GM18951 (cell line): ENCODE measurements around the gene MARCHF3.

Experiments used
- POLR2A ChIP-seq: IDR thresholded peaks from 4 replicates; pipeline ENCODE4 v1.6.1; 2011; ENCODE audit warnings: mild to moderate bottlenecking; ENCODE audit not compliant: insufficient read length, insufficient read depth; ENCODE audit errors: extremely low read depth
- in situ Hi-C: fragments of 300-500 bp; cut with MboI; formaldehyde crosslinking; loops from one replicate; pipeline ENCODE4 v1.12.0; 2022; ENCODE audit warnings: low sequenced_read_pairs, mixed read lengths, inconsistent platforms; ENCODE audit not compliant: unreplicated experiment

Gene MARCHF3

DNA sequence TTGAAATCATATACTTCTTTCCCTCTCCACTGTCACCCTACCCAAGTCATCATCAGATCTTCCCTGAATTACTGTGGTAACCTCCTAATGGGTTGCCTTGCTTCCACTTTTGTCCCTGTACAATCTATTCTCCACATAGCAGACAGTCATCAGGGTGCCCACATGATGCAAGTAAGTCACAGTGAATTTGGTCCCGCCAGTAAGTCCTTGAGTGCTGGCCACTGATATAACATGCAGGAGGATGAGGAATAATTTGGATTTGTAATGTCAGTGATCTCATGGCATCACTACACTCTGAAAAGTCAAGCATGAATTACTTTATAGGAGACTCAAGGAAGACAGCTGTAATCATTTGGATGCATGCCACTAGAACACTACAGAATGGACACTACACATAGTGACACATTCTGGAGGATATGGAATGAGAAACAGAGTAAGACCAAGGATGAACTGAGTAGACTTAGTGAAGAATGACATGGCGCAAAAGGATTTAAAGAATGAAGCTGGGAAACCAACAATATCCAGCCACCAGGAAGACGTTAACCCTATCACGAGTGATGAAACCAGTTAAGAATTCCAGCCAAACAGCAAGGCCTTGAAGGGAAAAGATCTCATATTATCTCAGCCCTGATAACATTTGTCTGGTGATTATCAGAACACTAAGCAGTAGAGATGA lies 28.6 kb downstream of the MARCHF3 start:
- in situ Hi-C loops = no loop called here
- no peak for TF ChIP-seq POLR2A

DNA sequence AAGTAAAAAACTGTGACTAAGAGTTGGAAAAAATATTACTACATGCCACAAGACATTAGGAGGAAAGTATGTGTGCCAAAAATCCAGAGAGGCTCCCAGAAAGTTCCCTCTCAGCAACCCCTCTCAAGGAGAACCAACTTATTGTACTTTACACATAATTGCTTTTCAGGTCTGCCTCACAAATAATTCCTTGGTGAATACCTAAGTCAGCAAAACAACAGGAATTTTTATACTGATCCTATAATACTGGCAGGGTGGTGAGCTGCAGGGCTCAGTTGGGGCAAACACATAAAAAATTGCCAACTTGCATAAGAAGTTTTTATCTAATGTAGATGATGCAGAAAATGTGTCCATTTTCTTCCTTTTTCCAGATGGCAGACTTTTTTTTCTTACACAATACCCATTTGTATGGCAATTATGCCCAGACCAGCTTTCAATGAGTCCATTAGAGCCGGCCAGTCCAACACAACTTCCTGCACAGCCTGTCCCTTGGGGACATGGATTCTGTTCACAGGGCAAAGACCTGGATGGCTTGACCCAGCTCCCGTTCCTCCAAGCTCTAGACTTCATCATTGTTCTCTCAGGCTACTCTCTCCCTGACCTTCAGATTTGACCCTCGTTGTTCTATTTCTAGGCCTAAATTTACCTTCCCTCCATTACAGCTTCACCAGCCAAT lies 31.3 kb downstream of the MARCHF3 start:
- in situ Hi-C loops = no loop called here
- TF ChIP-seq POLR2A = no peak

DNA sequence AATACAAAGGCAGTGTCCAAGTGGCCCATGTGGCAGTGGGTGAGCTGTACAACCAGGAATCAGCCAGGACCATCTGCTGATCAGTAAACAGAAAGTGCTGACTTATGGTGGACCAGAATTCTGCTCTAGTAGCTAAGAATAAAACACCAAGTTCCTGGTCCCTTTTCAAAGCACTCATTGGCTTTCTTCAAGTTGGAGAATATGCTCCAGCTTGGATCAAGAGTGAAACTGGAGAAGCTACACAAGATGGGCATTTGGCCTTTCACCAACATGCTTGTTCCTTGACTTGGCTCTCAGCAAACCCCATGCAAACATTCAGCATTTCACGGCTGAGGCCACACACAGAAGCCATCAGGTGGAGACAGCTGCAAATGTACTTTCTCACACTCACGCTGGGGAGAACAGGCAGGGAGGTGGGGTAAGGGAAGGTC lies 32.1 kb downstream of the MARCHF3 start:
- no peak for TF ChIP-seq POLR2A
- in situ Hi-C loops = no loop called here

DNA sequence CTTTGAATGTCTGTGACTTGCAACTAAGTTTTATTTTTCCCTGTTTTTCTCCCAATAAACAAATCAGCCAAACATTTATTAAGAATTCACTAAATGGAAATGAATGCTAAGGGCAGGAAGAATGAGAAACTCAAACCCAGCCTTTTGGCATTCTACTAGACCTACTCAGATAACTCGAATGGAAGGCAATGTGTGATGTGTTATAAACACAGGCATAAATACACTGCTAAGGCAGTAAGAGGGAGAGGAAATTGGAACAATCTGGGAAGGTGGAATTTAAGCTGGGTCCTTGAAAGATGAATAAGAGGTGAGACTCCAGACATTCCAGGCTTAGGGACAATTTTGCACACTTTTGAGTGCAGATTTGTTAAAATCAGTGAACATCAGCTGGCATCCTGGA lies 34.7 kb downstream of the MARCHF3 start:
- TF ChIP-seq POLR2A = no peak

DNA sequence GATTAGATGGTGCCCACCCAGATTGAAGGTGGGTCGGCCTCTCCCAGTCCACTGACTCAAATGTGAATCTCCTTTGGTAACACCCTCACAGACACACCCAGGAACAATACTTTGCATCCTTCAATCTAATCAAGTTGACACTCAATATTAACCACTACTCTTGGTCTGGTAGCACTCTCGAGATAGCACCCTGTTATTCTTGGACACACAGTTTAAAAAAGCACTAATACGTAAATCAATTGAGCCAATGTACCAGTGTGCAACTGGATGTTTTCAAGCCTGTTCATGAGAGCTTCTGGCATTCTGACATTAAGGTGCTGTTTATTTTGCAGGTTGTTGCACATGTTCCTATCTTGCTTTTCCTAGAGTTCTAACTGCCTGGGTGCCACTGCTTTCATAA lies 35.3 kb downstream of the MARCHF3 start:
- no peak for TF ChIP-seq POLR2A
- in situ Hi-C loops = no loop called here

More for the DNA sequence above, 34.7 kb downstream of the MARCHF3 start:
- in situ Hi-C loops = no loop called here

DNA sequence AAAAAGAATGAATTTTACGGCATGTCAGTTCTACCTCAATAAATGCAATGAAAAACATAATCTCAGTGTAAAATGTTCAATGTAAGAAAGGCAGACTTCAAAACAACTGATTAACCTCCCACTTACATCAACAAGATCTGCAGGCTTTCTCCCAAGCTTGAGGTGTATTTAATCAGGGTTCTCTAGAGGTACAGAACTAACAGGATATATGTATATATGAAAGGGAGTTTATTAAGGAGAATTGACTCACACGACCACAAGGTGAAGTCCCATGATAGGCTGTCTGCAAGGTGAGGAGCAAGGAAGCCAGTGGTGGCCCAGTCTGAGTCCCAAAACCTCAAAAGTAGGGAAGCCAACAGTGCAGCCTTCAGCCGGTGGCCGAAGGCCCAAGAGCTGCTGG lies 35.9 kb downstream of the MARCHF3 start:
- in situ Hi-C loops = no loop called here
- TF ChIP-seq POLR2A = no peak

DNA sequence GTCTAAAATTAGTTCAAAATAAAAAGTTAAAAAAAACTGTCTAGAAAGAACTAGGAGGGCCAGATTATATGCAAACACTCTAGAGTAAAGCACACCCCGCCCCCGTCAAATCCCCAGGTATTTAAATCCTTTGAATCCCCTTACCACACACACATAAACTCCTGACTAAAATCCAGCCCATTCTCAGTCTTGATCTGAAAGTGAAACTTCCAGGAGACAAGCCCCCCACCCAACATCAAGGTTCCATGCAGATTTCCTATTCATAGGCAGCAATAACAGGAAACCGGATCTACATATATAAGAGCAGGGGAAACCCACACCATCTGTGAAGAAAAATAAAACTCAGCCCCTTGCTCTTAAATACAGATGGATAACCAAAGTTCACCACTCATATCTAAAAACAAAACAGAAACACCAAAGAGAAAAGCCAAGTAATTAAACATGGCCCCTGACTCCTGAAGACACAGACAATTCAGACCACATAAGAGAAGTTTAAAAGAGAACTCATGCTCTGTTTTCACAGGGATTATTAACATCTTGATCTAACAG lies 42.3 kb downstream of the MARCHF3 start:
- in situ Hi-C loops = no loop called here
- no peak for TF ChIP-seq POLR2A

DNA sequence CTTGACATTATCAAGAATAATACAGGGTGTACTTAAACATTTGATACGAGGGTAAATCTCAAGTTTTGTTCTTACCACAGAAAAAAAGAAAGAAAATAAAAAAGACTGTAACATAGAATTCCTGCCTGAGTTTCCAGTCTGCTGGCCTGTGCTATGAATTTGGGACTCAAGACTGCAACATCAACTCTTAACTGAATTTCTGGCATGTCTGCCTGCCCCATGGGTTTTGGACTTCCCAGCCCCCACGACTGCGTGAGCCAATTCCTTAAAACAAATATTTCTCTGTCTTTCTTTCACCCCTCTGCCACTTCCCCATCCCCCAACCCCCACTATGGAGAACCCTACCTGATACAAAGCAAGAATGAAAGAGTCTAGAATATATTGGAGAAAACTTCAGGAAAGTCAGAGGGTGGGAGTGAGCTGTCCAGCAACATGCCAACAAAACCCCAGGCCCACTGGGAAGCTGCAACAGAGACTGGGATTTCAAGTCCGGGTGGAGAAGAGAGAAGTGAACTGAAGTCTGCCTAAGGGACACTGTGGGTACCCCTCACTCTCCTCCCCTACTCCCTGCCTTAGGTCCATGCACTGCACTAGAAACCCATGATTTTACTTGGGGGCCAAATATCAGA lies 43.0 kb downstream of the MARCHF3 start:
- TF ChIP-seq POLR2A = no peak
- in situ Hi-C loops = no loop called here

DNA sequence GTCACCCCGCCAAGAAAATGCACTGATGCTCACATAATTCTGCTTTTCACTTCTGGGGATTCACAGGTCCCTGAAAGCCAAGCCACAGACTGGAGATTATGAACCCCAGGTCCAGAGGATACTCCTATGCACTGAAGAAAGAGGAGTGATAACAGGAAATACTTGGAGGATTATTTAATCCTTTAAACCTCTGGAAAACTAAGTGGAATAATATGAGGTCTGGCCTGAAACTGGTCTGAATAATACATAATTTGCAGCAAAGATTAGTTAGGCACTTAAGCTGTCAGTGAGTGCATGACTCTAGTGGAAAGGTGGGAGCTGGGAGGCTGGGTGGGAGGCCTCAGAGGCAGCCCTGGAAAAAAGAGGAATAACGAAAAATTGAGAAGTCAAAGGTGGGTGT lies 45.7 kb downstream of the MARCHF3 start:
- no peak for TF ChIP-seq POLR2A
- in situ Hi-C loops = no loop called here

DNA sequence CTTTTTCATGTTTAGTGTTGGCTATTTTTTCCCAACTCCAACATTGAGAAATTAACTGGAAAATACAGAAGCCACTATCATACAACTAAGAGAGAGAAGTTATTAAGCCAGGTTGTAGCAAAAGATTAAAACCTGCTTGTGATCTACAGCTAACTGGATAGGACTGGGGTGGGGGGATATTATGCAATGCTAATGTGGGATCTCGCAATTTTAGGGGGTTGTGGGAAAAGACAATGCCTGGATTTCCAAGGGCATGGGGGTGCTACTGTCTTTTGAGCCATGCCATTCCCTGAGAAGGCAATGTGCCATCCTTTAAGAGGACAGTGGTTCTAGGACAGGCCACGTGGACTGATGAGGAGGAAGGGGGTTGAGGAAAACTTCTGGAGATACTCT lies 46.5 kb downstream of the MARCHF3 start:
- in situ Hi-C loops = no loop called here
- no peak for TF ChIP-seq POLR2A

DNA sequence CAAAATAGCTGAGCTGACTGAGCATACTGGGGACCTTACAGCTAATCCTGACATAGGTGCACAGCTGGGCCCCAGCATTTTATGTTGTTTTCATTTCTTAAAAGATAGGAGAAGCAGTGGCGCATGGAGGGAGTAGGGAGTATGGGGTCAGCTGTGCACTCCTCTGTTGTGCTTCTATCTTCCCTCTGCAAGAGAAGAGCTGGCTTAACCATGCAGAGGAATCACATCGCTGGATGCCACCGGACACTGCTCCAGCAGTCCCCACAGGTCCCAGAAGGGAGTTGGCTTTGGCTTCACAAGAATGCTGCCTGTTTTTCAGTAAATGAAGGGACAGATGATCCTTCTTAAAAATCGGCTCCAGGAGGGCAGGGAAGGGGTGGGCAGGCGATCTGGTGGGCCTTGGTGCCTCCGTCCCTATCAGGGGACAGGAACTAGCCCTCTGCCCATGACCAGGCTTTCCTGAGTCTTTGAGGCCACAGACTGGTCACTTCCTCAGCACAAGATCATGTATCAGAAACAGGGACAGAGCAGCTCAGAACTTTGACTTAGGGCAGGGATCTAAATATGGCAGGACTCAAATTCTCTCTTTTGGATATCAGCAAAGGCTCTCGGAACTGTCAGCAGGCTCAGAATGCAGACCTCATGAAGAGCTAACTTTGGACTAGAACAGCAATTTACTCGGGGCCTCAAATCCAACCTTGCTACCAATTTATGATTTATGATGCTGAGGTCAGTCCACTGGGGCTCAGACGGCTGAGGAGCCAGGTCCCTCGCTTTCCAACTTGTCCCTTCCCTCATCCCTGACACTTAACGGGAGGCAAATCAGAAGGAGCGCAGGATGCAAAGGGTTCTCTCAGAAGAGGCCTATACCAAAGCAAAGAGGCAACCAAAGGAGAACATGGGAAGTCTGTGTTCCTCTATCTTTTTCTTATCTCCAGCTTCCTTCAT lies 47.2 kb downstream of the MARCHF3 start:
- no peak for TF ChIP-seq POLR2A
- in situ Hi-C loops = no loop called here

DNA sequence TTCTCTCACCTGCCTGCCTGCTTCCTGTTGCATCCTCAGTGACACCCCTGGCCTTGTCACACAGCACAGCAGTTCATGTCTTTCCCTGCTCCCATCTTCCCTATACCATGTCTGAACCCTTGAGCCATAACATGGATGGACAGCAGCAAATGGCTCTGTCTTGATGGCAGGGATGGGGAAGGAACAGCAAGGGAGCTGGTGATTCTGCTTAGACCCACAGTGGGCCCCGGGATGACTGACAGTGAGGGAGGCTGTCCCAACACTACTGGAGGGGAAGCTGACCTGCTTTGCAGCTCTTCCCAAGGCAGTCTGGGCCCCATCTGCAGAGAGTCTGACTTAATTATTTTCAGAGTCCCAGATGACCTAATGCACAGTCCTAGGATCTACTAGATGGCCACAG lies 48.2 kb downstream of the MARCHF3 start:
- no peak for TF ChIP-seq POLR2A
- in situ Hi-C loops = no loop called here

DNA sequence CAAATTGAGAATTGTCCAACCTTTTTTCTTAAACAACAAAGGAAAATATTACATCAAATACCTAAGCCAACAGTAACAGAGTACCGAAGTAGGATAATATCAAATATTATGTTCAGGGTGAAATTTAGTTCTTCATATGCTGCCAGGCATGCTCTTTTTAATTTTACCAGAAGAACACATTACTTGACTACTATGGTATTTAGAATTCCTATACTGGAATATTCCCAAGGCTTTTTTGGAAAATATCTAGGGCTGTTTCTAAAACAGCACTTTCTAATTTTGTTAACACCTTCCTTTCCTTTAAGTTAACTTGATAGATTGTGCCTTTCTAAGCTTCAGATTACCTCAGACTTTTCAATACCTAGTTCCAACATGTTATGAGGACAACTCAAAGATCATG lies 48.7 kb downstream of the MARCHF3 start:
- in situ Hi-C loops = no loop called here
- no peak for TF ChIP-seq POLR2A
